GM23338 (cell line): ENCODE data around the gene ALDH7A1. TPM values are rescaled to one million over a fixed set of nuclear protein-coding genes. Genes with fewer than 3 reads are reported as not detected.
"Not testable (repeated sequence)": the region's sequence is repeated elsewhere in the genome, so short reads cannot be mapped to it uniquely, and the experiment has no call there.

Source experiments
- ATAC-seq: fragments of 200-7000 bp; cut with Tn5 transposase; 3 replicates; pipeline ENCODE4 v1.9.1; 2020
- DNase-seq: peaks from one replicate; pipeline ENCODE4 v3.0.0-alpha.2; 2015; ENCODE audit warnings: low spot score
- H2AFZ ChIP-seq: fragments of 200-600 bp; sonication (generic); 2 replicates; pipeline ENCODE4 v1.8.0; 2016; ENCODE audit warnings: antibody characterized with exemption, mild to moderate bottlenecking, moderate library complexity
- H3F3A ChIP-seq: fragments of 200-600 bp; sonication (generic); replicated peaks from 2 replicates; pipeline ENCODE4 v1.8.0; 2017; ENCODE audit warnings: antibody characterized with exemption, mixed run types, low read depth
- H3K27ac ChIP-seq: fragments of 200-600 bp; sonication (generic); 2 replicates; pipeline ENCODE4 v1.6.1; 2016; ENCODE audit warnings: low read depth
- H3K27me3 ChIP-seq: fragments of 200-600 bp; sonication (generic); 2 replicates; pipeline ENCODE4 v1.8.0; 2016; ENCODE audit warnings: mild to moderate bottlenecking, mixed run types, moderate library complexity; ENCODE audit not compliant: insufficient read depth
- H3K36me3 ChIP-seq: fragments of 200-600 bp; sonication (generic); 2 replicates; pipeline ENCODE4 v1.8.0; 2016; ENCODE audit warnings: mild to moderate bottlenecking; ENCODE audit not compliant: insufficient read depth
- H3K4me1 ChIP-seq: fragments of 200-600 bp; sonication (generic); 2 replicates; pipeline ENCODE4 v1.8.0; 2016; ENCODE audit warnings: mild to moderate bottlenecking, moderate library complexity; ENCODE audit not compliant: insufficient read depth
- H3K4me2 ChIP-seq: fragments of 200-600 bp; sonication (generic); 2 replicates; pipeline ENCODE4 v1.7.1; 2017; ENCODE audit warnings: mixed run types
- H3K4me3 ChIP-seq: fragments of 200-600 bp; sonication (generic); 2 replicates; pipeline ENCODE4 v1.6.1; 2016; ENCODE audit warnings: mixed run types
- H3K79me2 ChIP-seq: fragments of 200-600 bp; sonication (generic); replicated peaks from 2 replicates; pipeline ENCODE4 v1.8.0; 2017; ENCODE audit warnings: mild to moderate bottlenecking; ENCODE audit not compliant: insufficient read depth
- H3K9me2 ChIP-seq: fragments of 200-600 bp; sonication (generic); 2 replicates; pipeline ENCODE4 v1.8.0; 2017; ENCODE audit not compliant: insufficient read depth
- H4K20me1 ChIP-seq: fragments of 200-600 bp; sonication (generic); replicated peaks from 2 replicates; pipeline ENCODE4 v1.8.0; 2017; ENCODE audit warnings: mild to moderate bottlenecking; ENCODE audit not compliant: insufficient read depth
- H3K27ac Mint-ChIP-seq: 2 replicates; pipeline ENCODE4 v1.8.0; 2020; ENCODE audit warnings: inconsistent platforms, mild to moderate bottlenecking, moderate library complexity, mixed read lengths
- H3K27me3 Mint-ChIP-seq: 3 replicates; pipeline ENCODE4 v1.8.0; 2022; ENCODE audit warnings: low read depth, mild to moderate bottlenecking, moderate library complexity, mixed read lengths, inconsistent platforms; ENCODE audit not compliant: insufficient read depth, poor library complexity
- H3K36me3 Mint-ChIP-seq: 3 replicates; pipeline ENCODE4 v1.8.0; 2021; ENCODE audit warnings: low read depth, mild to moderate bottlenecking, inconsistent platforms, moderate library complexity, mixed read lengths
- H3K4me1 Mint-ChIP-seq: 3 replicates; pipeline ENCODE4 v1.8.0; 2020; ENCODE audit warnings: mild to moderate bottlenecking, inconsistent platforms, mixed read lengths
- H3K4me3 Mint-ChIP-seq: 3 replicates; pipeline ENCODE4 v1.8.0; 2021; ENCODE audit warnings: moderate library complexity, mild to moderate bottlenecking, inconsistent platforms, mixed read lengths
- H3K9me3 Mint-ChIP-seq: 3 replicates; pipeline ENCODE4 v1.8.0; 2020; ENCODE audit warnings: moderate library complexity, mild to moderate bottlenecking, inconsistent platforms, mixed read lengths
- ETS1 ChIP-seq: IDR thresholded peaks from 2 replicates; pipeline ENCODE4 v1.6.1; 2016; ENCODE audit warnings: antibody characterized with exemption
- EZH2phosphoT487 ChIP-seq: fragments of 200-600 bp; sonication (generic); IDR thresholded peaks from one replicate; pipeline ENCODE4 v1.8.1; 2018; ENCODE audit warnings: antibody characterized with exemption; ENCODE audit not compliant: unreplicated experiment
- JUNB ChIP-seq: IDR thresholded peaks from one replicate; pipeline ENCODE4 v1.6.1; 2016; ENCODE audit warnings: antibody characterized with exemption; ENCODE audit not compliant: unreplicated experiment
- NANOG ChIP-seq: IDR thresholded peaks from 2 replicates; pipeline ENCODE4 v1.6.1; 2016; ENCODE audit warnings: antibody characterized with exemption, borderline replicate concordance
- REST ChIP-seq: IDR thresholded peaks from one replicate; pipeline ENCODE4 v1.6.1; 2018; ENCODE audit warnings: antibody characterized with exemption; ENCODE audit not compliant: unreplicated experiment
- STAT1 ChIP-seq: IDR thresholded peaks from one replicate; pipeline ENCODE4 v1.6.1; 2016; ENCODE audit warnings: antibody characterized with exemption; ENCODE audit not compliant: unreplicated experiment
- ZNF331 ChIP-seq: fragments of 250-450 bp; sonication (Bioruptor Pico); IDR thresholded peaks from 2 replicates; pipeline ENCODE4 v1.5.0; 2020; ENCODE audit warnings: low read depth, mild to moderate bottlenecking, moderate library complexity
- polyA plus RNA-seq: library from polyadenylated mRNA; unstranded; fragments of >200 nt; fragmentation: Nextera tagmentation; extraction: Ambion mirVana; gene quantifications from 2 replicates; pipeline ENCODE4 v1.2.1, GENCODE V29; 2016
- total RNA-seq: library from RNA; depleted of rRNA; stranded (reverse); fragments of >200 nt; shearing (Covaris generic); gene quantifications from 2 replicates; pipeline ENCODE4 v1.2.3, GENCODE V29; 2014

Gene ALDH7A1
- total and polyA plus RNA-seq, 2 experiments from 2014 or later, result 122 to 198 TPM

- ATAC-seq, result no peak
- H3K9me3 Mint-ChIP-seq, result no peaks in the 10 kb centered on the region
Observed at GRCh38 chr5:126561908-126562307, 33.1 kb downstream of the ALDH7A1 start.

GRCh38 chr5:126555101-126555500 lies 39.9 kb downstream of the ALDH7A1 start:
- H3F3A ChIP-seq, H3K27ac Mint-ChIP-seq, H3K27ac ChIP-seq, DNase-seq, H3K27me3 Mint-ChIP-seq, H3K27me3 ChIP-seq, H3K9me3 Mint-ChIP-seq, H3K79me2 ChIP-seq, H3K4me3 ChIP-seq, H3K9me2 ChIP-seq, ATAC-seq, H3K4me3 Mint-ChIP-seq, H3K4me1 ChIP-seq, H3K4me2 ChIP-seq, H2AFZ ChIP-seq, H3K4me1 Mint-ChIP-seq: not testable (repeated sequence)
- peaks cover 79% of the 10 kb centered on the region for H3K36me3 Mint-ChIP-seq
- Histone ChIP-seq H4K20me1 (peaks cover 16% of the 10 kb centered on the region; the same call in 1 of the 2 replicates), H3K36me3 (peaks cover 76% of the 10 kb centered on the region)

More at GRCh38 chr5:126561908-126562307, 33.1 kb downstream of the ALDH7A1 start:
- no peak overlapping the region for H3K27ac ChIP-seq
- Mint-ChIP-seq H3K27me3 (peaks cover 3% of the 10 kb centered on the region), H3K36me3 (peaks cover 69% of the 10 kb centered on the region), H3K4me3 (no peak overlapping the region), H3K27ac (no peak overlapping the region), H3K4me1 (peaks cover 9% of the 10 kb centered on the region)
- no peak overlapping the region for H3K4me2 ChIP-seq
- H3K79me2 ChIP-seq, result no peaks in the 10 kb centered on the region
- H2AFZ ChIP-seq, result no peak overlapping the region
- H3K4me3 ChIP-seq, result no peak overlapping the region
- H3K9me2 ChIP-seq, result no peaks in the 10 kb centered on the region
- H3K36me3 ChIP-seq, result peaks cover 59% of the 10 kb centered on the region
- H3K27me3 ChIP-seq, result no peaks in the 10 kb centered on the region
- H3K4me1 ChIP-seq, result no peaks in the 10 kb centered on the region
- no peak for DNase-seq
- peaks cover 13% of the 10 kb centered on the region; the same call in 1 of the 2 replicates for H4K20me1 ChIP-seq
- TF ChIP-seq STAT1 (no peak), JUNB (no peak), EZH2phosphoT487 (no peak), REST (no peak), ETS1 (no peak), ZNF331 (no peak), NANOG (no peak)
- H3F3A ChIP-seq, result no peaks in the 10 kb centered on the region
